Effector memory CD8-positive, alpha-beta T cell (primary cell): ENCODE results near the gene CERT1.

ENCODE experiments used
- ATAC-seq: fragments of 150-1000 bp; cut with Tn5 transposase; replicated peaks from 2 replicates; pipeline ENCODE4 v1.10.0; 2021; ENCODE audit warnings: mild to moderate bottlenecking, moderate library complexity
- DNase-seq, 3 experiments: peaks; one replicate each; pipeline ENCODE4 v3.0.0; 2021
- H3K27ac Mint-ChIP-seq, 2 donors: one replicate each; pipeline ENCODE4 v1.8.0; 2022; ENCODE audit warnings: mild to moderate bottlenecking in 2 of 2, mixed read lengths in 2 of 2, moderate library complexity in 2 of 2
- H3K27me3 Mint-ChIP-seq, 2 donors: one replicate each; pipeline ENCODE4 v1.8.0; 2022; ENCODE audit warnings: mixed read lengths in 2 of 2
- H3K36me3 Mint-ChIP-seq: one replicate; pipeline ENCODE4 v1.8.0; 2022; ENCODE audit warnings: mild to moderate bottlenecking, moderate library complexity, mixed read lengths; ENCODE audit not compliant: insufficient read depth
- H3K4me1 Mint-ChIP-seq, 2 donors: one replicate each; pipeline ENCODE4 v1.8.0; 2022; ENCODE audit warnings: low read depth in 2 of 2, mixed read lengths in 2 of 2
- H3K4me3 Mint-ChIP-seq, 2 donors: one replicate each; pipeline ENCODE4 v1.8.0; 2022; ENCODE audit warnings: mild to moderate bottlenecking in 2 of 2, mixed read lengths in 2 of 2, moderate library complexity in 2 of 2
- H3K9me3 Mint-ChIP-seq, 2 donors: one replicate each; pipeline ENCODE4 v1.8.0; 2022; ENCODE audit warnings: mixed read lengths in 2 of 2

Gene CERT1

DNA sequence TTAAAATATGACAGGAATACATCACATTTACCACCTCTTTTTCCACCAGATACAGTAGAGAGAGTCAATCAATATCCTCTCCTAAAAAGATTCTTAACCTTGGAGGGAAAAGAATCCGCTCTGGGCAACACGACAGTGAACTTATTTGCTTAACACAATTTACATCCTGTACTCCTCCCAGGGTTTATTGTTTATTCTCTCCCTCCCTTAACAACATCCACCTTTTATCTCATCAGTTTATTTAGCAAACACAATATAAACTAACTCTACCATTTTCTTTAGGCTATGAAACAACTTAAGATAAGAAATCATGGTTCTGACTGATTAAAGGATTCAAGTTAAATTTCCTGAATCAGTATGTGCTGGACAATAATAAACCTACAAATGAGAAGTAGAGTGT lies 50.9 kb downstream of the CERT1 start:
- Mint-ChIP-seq H3K4me1 (peaks cover 35 to 37% of the 10 kb centered on the region in 2 donors), H3K27me3 (no peaks in the 10 kb centered on the region), H3K9me3 (no peaks in the 10 kb centered on the region), H3K27ac (peak overlapping the region in 1 of 2 donors; percentile 3), H3K36me3 (peaks cover 10% of the 10 kb centered on the region), H3K4me3 (no peak overlapping the region)
- no peak for ATAC-seq
- DNase-seq = no peak

GRCh38 chr5:75457691-75458090 lies 53.7 kb downstream of the CERT1 start:
- ATAC-seq = no peak
- Mint-ChIP-seq H3K36me3 (peaks cover 10% of the 10 kb centered on the region), H3K27ac (no peak overlapping the region), H3K27me3 (no peaks in the 10 kb centered on the region), H3K9me3 (no peaks in the 10 kb centered on the region), H3K4me3 (no peak overlapping the region), H3K4me1 (peaks cover 15 to 19% of the 10 kb centered on the region in 2 donors)
- no peak for DNase-seq

DNA sequence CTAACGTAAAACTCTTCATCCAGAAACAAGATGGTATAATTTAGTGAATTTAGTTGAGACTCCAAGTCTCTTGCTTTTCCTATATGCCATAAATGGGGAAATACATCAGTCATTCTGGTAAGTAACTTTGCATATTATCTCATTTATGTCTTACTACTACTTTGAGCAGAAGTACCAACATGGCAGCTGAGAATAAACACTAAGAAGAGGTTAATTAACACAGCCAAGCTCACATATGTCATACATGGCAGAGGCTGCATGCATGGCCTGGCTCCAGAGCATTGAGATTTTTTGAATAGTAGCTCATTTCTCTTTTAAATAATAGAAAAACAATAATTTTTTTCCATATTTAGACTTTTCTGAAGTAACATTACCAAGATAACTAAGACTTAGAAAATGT lies 54.3 kb downstream of the CERT1 start:
- Mint-ChIP-seq H3K36me3 (peaks cover 7% of the 10 kb centered on the region), H3K4me1 (peaks cover 11 to 16% of the 10 kb centered on the region in 2 donors), H3K4me3 (no peak overlapping the region), H3K27me3 (no peaks in the 10 kb centered on the region), H3K9me3 (no peaks in the 10 kb centered on the region), H3K27ac (no peak overlapping the region)
- no peak for ATAC-seq
- no peak for DNase-seq

DNA sequence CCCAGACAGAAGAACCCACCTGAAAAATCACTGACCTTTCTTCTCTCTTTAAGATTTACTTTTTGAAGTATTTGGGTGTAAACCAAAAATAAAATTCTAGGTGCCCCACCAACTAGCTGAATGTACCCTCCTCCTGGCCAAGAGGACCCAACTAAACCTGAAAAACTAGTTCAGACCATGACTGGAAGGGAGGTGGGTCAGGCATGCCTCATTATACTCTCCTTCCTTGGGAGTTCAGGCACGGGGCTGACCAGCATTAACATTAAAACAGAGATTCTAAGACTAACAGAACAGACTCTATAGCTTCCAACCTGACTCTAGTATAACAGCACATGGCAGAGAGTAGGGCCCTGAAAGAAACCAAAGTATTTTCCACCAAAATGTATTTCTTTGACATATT lies 61.4 kb downstream of the CERT1 start:
- no peak overlapping the region for H3K4me3 Mint-ChIP-seq
- peaks cover 1 to 4% of the 10 kb centered on the region in 2 donors for H3K4me1 Mint-ChIP-seq
- ATAC-seq (no peak), DNase-seq (no peak)
- no peak overlapping the region for H3K27ac Mint-ChIP-seq
- peaks cover 2 to 9% of the 10 kb centered on the region in 2 donors for H3K9me3 Mint-ChIP-seq
- H3K36me3 Mint-ChIP-seq = peaks cover 10% of the 10 kb centered on the region
- H3K27me3 Mint-ChIP-seq = no peaks in the 10 kb centered on the region

DNA sequence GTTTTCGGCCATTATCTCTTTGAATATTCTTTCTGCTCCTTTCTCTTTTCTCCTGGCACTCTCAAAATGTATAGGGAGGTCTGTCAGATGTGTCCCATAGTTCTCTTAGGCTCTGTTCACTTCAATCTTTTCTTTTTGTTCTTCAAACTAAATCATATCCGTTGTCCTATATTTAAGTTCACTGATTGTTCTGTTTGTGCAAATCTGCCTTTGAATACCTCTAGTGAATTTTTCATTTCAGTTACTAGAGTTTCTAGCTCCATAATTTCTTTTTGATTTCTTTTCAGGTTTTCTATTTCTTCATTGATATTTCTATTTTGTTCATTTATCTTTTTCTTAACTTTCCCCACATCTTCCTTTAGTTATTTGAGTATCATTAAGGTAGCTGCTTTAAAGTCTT lies 65.4 kb downstream of the CERT1 start:
- Mint-ChIP-seq H3K4me3 (no peak overlapping the region), H3K9me3 (peaks cover 5 to 9% of the 10 kb centered on the region in 2 donors), H3K27me3 (no peaks in the 10 kb centered on the region), H3K27ac (no peak overlapping the region), H3K36me3 (peaks cover 10% of the 10 kb centered on the region), H3K4me1 (peaks cover 5 to 15% of the 10 kb centered on the region in 2 donors)
- DNase-seq = no peak
- no peak for ATAC-seq

DNA sequence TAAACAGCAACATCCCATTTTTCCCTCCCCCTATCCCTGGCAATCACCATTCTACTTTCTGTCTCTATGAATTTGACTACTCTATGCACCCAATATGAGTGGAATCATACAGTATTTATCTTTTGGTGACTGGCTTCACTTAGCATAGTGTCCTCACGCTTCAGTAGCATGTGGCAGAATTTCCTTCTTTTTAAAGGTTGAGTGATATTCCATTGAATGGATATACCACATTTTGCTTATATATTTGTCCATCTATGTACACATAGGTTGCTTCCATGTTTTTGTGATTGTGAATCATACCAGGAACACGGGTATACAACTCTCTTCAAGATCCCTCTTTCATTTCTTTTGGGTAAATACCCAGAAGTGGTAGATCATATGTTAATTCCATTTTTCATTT lies 69.9 kb downstream of the CERT1 start:
- ATAC-seq = no peak
- no peak for DNase-seq
- Mint-ChIP-seq H3K27me3 (no peaks in the 10 kb centered on the region), H3K9me3 (peaks cover 5 to 9% of the 10 kb centered on the region in 2 donors), H3K27ac (no peak overlapping the region), H3K4me3 (no peak overlapping the region), H3K36me3 (peaks cover 4% of the 10 kb centered on the region), H3K4me1 (peaks cover 9 to 22% of the 10 kb centered on the region in 2 donors)

GRCh38 chr5:75439276-75439675 lies 72.2 kb downstream of the CERT1 start:
- ATAC-seq (no peak), DNase-seq (no peak)
- no peak overlapping the region for H3K27ac Mint-ChIP-seq
- peaks cover 9 to 29% of the 10 kb centered on the region in 2 donors for H3K4me1 Mint-ChIP-seq
- H3K9me3 Mint-ChIP-seq = peaks cover 0 to 4% of the 10 kb centered on the region in 2 donors
- no peak overlapping the region for H3K4me3 Mint-ChIP-seq
- H3K27me3 Mint-ChIP-seq = no peaks in the 10 kb centered on the region
- H3K36me3 Mint-ChIP-seq = no peaks in the 10 kb centered on the region

DNA sequence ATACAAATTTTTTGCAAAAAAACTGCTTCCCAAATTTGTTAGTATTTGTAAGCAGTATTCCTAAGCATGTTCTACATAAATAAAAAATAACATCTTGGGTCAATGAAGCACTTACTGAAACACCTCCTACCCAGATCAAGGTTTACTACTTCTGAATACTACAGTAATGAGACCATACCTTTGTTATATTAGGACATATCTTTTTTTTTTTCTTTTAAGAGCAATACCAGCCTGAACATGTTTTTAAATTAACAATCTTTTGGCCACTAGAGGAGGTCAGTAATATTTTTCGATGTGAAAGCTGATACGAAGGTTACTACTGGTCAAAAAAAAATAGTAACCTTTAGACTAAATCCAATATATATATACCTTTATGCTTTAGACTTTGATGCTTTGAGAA lies 72.7 kb downstream of the CERT1 start:
- peaks cover 9 to 26% of the 10 kb centered on the region in 2 donors for H3K4me1 Mint-ChIP-seq
- no peak for DNase-seq
- H3K9me3 Mint-ChIP-seq = peaks cover 0 to 4% of the 10 kb centered on the region in 2 donors
- H3K36me3 Mint-ChIP-seq = no peaks in the 10 kb centered on the region
- H3K4me3 Mint-ChIP-seq = no peak overlapping the region
- ATAC-seq = no peak
- no peaks in the 10 kb centered on the region for H3K27me3 Mint-ChIP-seq
- no peak overlapping the region for H3K27ac Mint-ChIP-seq

- Mint-ChIP-seq H3K4me1 (peaks cover 4 to 20% of the 10 kb centered on the region in 2 donors), H3K27ac (peak overlapping the region in 1 of 2 donors; percentile 27), H3K27me3 (no peaks in the 10 kb centered on the region), H3K9me3 (no peaks in the 10 kb centered on the region), H3K36me3 (no peaks in the 10 kb centered on the region), H3K4me3 (no peak overlapping the region)
- DNase-seq = no peak
- no peak for ATAC-seq
These were observed 76.3 kb downstream of the CERT1 start for GRCh38 chr5:75435096-75435495.

DNA sequence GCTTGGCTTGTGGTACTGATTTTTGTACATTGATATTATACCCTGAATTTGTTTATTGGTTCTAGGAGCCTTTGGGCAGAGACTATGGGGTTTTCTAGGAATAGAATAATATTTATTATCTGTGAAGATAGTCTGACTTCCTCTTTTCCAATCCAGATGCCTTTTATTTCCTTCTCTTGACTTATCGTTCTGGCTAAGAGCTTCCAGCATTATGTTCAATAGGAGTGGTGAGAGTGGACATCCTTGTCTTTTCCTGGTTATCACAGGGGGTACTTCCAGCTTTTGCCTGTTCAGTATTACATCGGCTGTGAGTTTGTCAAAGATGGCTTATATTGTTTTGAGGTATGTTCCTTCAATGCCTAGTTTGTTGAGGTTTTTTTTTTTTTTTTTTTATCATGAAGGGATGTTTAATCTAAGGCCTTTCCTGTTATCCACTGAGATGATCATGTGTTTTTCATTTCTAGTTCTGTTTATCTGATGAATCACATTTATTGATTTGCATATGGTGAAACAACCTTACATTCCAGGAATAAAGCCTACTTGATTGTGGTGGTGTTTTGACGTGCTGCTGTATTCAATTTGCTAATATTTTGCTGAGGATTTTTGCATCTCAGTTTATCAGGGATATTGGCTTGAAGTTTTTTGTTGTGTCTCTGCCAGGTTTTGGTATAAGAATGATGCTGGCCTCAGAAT lies 77.5 kb downstream of the CERT1 start:
- H3K27me3 Mint-ChIP-seq = no peaks in the 10 kb centered on the region
- no peaks in the 10 kb centered on the region for H3K9me3 Mint-ChIP-seq
- peak overlapping the region in 1 of 2 donors; percentile 11 for H3K27ac Mint-ChIP-seq
- no peak for ATAC-seq
- H3K4me1 Mint-ChIP-seq = peaks cover 2 to 17% of the 10 kb centered on the region in 2 donors
- DNase-seq = no peak
- no peak overlapping the region for H3K4me3 Mint-ChIP-seq
- H3K36me3 Mint-ChIP-seq = no peaks in the 10 kb centered on the region

DNA sequence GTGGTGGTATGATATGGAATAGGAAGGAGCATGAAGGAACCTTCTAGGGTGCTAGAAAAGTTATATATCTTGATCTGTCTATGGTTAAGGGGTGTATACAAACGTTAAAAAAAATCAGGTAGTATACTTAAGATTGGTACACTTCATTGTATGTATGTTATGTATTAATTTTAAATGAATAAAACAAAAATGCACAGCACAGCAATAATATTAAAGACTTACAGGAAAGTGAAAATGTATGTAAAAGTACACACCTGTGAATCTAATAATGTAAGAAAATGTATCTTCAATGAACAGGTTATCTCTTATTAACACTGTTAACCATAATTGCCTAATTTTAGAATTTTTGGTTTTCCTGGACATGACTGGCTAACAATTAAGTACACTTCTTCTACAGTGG lies 97.2 kb downstream of the CERT1 start:
- Mint-ChIP-seq H3K4me1 (peaks cover 5 to 14% of the 10 kb centered on the region in 2 donors), H3K9me3 (no peaks in the 10 kb centered on the region), H3K27ac (no peak overlapping the region), H3K4me3 (no peak overlapping the region), H3K36me3 (peaks cover 39% of the 10 kb centered on the region), H3K27me3 (no peaks in the 10 kb centered on the region)
- DNase-seq (no peak), ATAC-seq (no peak)

GRCh38 chr5:75412111-75412990 lies 99.1 kb downstream of the CERT1 start:
- H3K36me3 Mint-ChIP-seq = peaks cover 30% of the 10 kb centered on the region
- ATAC-seq = no peak

DNA sequence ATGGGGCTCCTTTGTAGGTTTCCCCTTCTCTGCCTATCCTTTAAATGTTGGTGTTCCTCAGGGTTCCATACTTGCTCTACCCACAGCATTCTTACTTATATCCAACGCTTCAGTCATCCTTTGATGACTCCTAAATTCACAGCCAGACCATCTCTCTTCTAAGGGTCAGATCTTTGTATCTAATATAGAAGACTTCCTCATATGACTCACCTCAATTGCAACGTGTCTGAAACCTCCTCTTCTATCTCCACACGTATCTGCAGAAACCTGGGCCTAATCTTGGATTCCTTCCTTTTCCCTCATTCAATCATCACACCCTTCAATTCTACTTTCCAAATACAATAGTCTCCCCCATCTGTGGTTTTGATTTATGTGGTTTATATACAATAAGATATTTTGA lies 106.1 kb downstream of the CERT1 start:
- no peak for DNase-seq
- Mint-ChIP-seq H3K27me3 (no peaks in the 10 kb centered on the region), H3K4me3 (no peak overlapping the region), H3K27ac (peak overlapping the region in 1 of 2 donors; percentile 7), H3K9me3 (no peaks in the 10 kb centered on the region), H3K4me1 (peaks cover 0 to 5% of the 10 kb centered on the region in 2 donors), H3K36me3 (peaks cover 11% of the 10 kb centered on the region)
- ATAC-seq = no peak

More at GRCh38 chr5:75412111-75412990, 99.1 kb downstream of the CERT1 start:
- H3K4me3 Mint-ChIP-seq = no peak overlapping the region
- no peaks in the 10 kb centered on the region for H3K27me3 Mint-ChIP-seq
- H3K4me1 Mint-ChIP-seq = peaks cover 5 to 14% of the 10 kb centered on the region in 2 donors
- no peaks in the 10 kb centered on the region for H3K9me3 Mint-ChIP-seq
- DNase-seq = no peak
- H3K27ac Mint-ChIP-seq = no peak overlapping the region

GRCh38 chr5:75395277-75395676 lies 116.2 kb downstream of the CERT1 start:
- H3K4me3 Mint-ChIP-seq = no peak overlapping the region
- no peaks in the 10 kb centered on the region for H3K27me3 Mint-ChIP-seq
- H3K4me1 Mint-ChIP-seq = no peaks in the 10 kb centered on the region
- no peaks in the 10 kb centered on the region for H3K9me3 Mint-ChIP-seq
- ATAC-seq (no peak), DNase-seq (no peak)
- peaks cover 49% of the 10 kb centered on the region for H3K36me3 Mint-ChIP-seq
- H3K27ac Mint-ChIP-seq = no peak overlapping the region
